ENCODE measurements around the gene ZSCAN29. TPM values are rescaled to one million over a fixed set of nuclear protein-coding genes. Genes with fewer than 3 reads are reported as not detected.

Gene ZSCAN29
- polyA plus RNA-seq, 1 donor from 2014 or later: 37.5 TPM

- Histone ChIP-seq H3F3A (ENCODE audit: insufficient read depth, low read length, poor library complexity, severe bottlenecking) (no peaks in the 10 kb centered on the region), H3K4me3 (ENCODE audit: low read length) (no peak overlapping the region), H3K4me2 (ENCODE audit: low read length) (no peak overlapping the region), H2AFZ (ENCODE audit: low read depth, low read length) (no peak overlapping the region), H4K20me1 (ENCODE audit: insufficient read depth) (no peaks in the 10 kb centered on the region), H3K27ac (ENCODE audit: low read length) (no peak overlapping the region), H3K36me3 (ENCODE audit: insufficient read depth, low read length) (peaks cover 6% of the 10 kb centered on the region), H3K27me3 (ENCODE audit: insufficient read depth, low read depth, low read length) (no peaks in the 10 kb centered on the region), H3K9ac (ENCODE audit: low read length) (no peak overlapping the region), H3K79me2 (replicated peaks; ENCODE audit: insufficient read depth, low read length) (no peaks in the 10 kb centered on the region), H3K9me3 (ENCODE audit: low read length) (no peaks in the 10 kb centered on the region), H3K9me2 (ENCODE audit: insufficient read depth, low read length) (no peaks in the 10 kb centered on the region)
- TF ChIP-seq SMC3 (conservative IDR thresholded peaks at IDR 0.05; ENCODE audit: poor library complexity): no peak
- TF ChIP-seq, protein P1, sequence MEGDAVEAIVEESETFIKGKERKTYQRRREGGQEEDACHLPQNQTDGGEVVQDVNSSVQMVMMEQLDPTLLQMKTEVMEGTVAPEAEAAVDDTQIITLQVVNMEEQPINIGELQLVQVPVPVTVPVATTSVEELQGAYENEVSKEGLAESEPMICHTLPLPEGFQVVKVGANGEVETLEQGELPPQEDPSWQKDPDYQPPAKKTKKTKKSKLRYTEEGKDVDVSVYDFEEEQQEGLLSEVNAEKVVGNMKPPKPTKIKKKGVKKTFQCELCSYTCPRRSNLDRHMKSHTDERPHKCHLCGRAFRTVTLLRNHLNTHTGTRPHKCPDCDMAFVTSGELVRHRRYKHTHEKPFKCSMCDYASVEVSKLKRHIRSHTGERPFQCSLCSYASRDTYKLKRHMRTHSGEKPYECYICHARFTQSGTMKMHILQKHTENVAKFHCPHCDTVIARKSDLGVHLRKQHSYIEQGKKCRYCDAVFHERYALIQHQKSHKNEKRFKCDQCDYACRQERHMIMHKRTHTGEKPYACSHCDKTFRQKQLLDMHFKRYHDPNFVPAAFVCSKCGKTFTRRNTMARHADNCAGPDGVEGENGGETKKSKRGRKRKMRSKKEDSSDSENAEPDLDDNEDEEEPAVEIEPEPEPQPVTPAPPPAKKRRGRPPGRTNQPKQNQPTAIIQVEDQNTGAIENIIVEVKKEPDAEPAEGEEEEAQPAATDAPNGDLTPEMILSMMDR (IDR thresholded peaks at IDR 0.05; ENCODE audit: poor library complexity, severe bottlenecking): no peak
- no peak for TF ChIP-seq MXI1 (conservative IDR thresholded peaks at IDR 0.05; ENCODE audit: poor library complexity, severe bottlenecking)
- TF ChIP-seq POLR2AphosphoS5 (IDR thresholded peaks at IDR 0.05): no peak
- TF ChIP-seq RAD21 (conservative IDR thresholded peaks at IDR 0.05): no peak
These were observed 18.0 kb downstream of the ZSCAN29 start for GRCh38 chr15:43352693-43353382.

GRCh38 chr15:43347114-43347513 lies 23.7 kb downstream of the ZSCAN29 start:
- no peak overlapping the region for H2AFZ ChIP-seq (ENCODE audit: low read depth, low read length)
- no peak overlapping the region for H3K4me2 ChIP-seq (ENCODE audit: low read length)
- no peaks in the 10 kb centered on the region for H3K27me3 ChIP-seq (ENCODE audit: insufficient read depth, low read depth, low read length)
- no peak overlapping the region for H3K27ac ChIP-seq (ENCODE audit: low read length)
- H3K79me2 ChIP-seq (replicated peaks; ENCODE audit: insufficient read depth, low read length): no peaks in the 10 kb centered on the region
- no peaks in the 10 kb centered on the region for H4K20me1 ChIP-seq (ENCODE audit: insufficient read depth)
- H3K4me3 ChIP-seq (ENCODE audit: low read length): no peak overlapping the region
- H3K9ac ChIP-seq (ENCODE audit: low read length): no peak overlapping the region
- peaks cover 6% of the 10 kb centered on the region for H3K36me3 ChIP-seq (ENCODE audit: insufficient read depth, low read length)
- TF ChIP-seq MXI1 (conservative IDR thresholded peaks at IDR 0.05; ENCODE audit: poor library complexity, severe bottlenecking) (no peak), REST (IDR thresholded peaks at IDR 0.05; ENCODE audit: borderline replicate concordance) (no peak), EZH2 (IDR thresholded peaks at IDR 0.05; ENCODE audit: borderline replicate concordance, insufficient read depth, low read length, poor library complexity, severe bottlenecking) (no peak), EP300 (conservative IDR thresholded peaks at IDR 0.05; ENCODE audit: poor library complexity, severe bottlenecking) (no peak), RAD21 (conservative IDR thresholded peaks at IDR 0.05) (no peak)
- TF ChIP-seq, protein P1 (IDR thresholded peaks at IDR 0.05; ENCODE audit: poor library complexity, severe bottlenecking): no peak
- H3K9me2 ChIP-seq (ENCODE audit: insufficient read depth, low read length): no peaks in the 10 kb centered on the region
- no peaks in the 10 kb centered on the region for H3K9me3 ChIP-seq (ENCODE audit: low read length)
- no peaks in the 10 kb centered on the region for H3F3A ChIP-seq (ENCODE audit: insufficient read depth, low read length, poor library complexity, severe bottlenecking)

Measured in neural cell (in vitro differentiated cells).